NB4 (cell line): Measurements from ENCODE around the gene ZMYND15.

Experiments used
- DNase-seq: peaks from one replicate; pipeline ENCODE4 v3.0.0; 2010; ENCODE audit warnings: low read depth
- H3K4me3 ChIP-seq: one replicate; pipeline ENCODE4 v1.5.1; 2011; ENCODE audit warnings: mild to moderate bottlenecking, low read depth, low read length, moderate library complexity
- MYC ChIP-seq: IDR thresholded peaks from 2 replicates; pipeline ENCODE4 v1.6.1; 2011; ENCODE audit warnings: low read depth, low read length
- POLR2A ChIP-seq: IDR thresholded peaks from 2 replicates; pipeline ENCODE4 v1.6.1; 2011; ENCODE audit warnings: mild to moderate bottlenecking; ENCODE audit not compliant: insufficient read length; ENCODE audit errors: extremely low read depth
- TF ChIP-seq, protein P1 (sequence below): IDR thresholded peaks from one replicate; pipeline ENCODE4 v1.5.1; 2012; ENCODE audit warnings: low read depth, low read length
- TF ChIP-seq, protein P2 (sequence below): IDR thresholded peaks from 2 replicates; pipeline ENCODE4 v1.6.1; 2011; ENCODE audit warnings: low read depth, low read length

The ZMYND15 gene

DNA sequence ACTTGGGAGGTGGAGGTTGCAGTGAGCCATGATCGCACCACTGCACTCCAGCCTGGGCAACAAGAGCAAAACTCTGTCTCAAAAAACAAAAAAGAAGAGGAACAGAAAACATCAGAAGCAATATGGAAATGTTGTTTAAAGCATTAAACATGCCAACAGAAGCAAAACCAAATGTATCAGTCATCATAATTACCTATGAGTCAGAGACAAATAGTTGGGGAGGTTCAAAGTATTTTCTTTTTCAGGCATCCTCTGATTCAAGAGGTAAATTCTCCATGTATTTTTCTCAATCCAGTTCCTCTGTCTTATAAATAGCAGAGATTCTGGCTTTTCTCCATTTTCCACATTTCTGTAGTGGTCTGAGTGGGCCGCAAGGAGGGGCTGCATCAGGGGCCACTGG is 30.0 kb downstream of the ZMYND15 start:
- DNase-seq = no peak
- TF ChIP-seq MYC (no peak), POLR2A (no peak)
- TF ChIP-seq, protein P1, sequence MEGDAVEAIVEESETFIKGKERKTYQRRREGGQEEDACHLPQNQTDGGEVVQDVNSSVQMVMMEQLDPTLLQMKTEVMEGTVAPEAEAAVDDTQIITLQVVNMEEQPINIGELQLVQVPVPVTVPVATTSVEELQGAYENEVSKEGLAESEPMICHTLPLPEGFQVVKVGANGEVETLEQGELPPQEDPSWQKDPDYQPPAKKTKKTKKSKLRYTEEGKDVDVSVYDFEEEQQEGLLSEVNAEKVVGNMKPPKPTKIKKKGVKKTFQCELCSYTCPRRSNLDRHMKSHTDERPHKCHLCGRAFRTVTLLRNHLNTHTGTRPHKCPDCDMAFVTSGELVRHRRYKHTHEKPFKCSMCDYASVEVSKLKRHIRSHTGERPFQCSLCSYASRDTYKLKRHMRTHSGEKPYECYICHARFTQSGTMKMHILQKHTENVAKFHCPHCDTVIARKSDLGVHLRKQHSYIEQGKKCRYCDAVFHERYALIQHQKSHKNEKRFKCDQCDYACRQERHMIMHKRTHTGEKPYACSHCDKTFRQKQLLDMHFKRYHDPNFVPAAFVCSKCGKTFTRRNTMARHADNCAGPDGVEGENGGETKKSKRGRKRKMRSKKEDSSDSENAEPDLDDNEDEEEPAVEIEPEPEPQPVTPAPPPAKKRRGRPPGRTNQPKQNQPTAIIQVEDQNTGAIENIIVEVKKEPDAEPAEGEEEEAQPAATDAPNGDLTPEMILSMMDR = no peak
- TF ChIP-seq, protein P2, sequence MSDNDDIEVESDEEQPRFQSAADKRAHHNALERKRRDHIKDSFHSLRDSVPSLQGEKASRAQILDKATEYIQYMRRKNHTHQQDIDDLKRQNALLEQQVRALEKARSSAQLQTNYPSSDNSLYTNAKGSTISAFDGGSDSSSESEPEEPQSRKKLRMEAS = no peak
- H3K4me3 ChIP-seq = no peak overlapping the region

DNA sequence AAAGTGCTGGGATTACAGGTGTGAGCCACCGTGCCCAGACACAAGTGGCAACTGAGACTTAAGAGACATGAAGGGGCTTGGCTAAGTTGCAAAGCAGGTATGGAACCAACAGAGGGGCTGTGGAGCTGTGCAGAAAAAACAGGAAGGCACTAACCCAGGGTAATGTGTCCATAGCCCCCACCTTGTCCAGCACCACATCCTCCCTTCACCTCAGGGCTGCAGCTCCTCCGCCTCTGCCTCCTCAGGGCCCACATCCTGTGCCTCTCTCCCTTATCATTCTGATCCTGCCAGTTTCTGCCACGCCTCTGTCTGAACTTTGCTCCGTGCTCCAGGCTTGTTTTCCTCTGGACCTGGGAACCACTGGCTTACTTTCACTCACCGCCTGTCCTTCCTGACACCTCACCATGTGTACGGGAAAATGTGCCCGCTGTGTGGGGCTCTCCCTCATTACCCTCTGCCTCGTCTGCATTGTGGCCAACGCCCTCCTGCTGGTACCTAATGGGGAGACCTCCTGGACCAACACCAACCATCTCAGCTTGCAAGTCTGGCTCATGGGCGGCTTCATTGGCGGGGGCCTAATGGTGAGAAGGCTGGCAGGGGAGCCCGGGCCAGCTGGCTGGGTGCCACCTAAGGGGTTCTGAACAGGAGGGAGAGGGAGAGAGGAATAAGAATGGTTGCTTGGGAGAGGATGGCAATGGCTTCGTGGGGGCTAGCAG is 32.0 kb downstream of the ZMYND15 start, which contains the start of gene TM4SF5:
Gene TM4SF5, plus strand, starts transcription at position 368 of the 716 bp plus-strand sequence. Its CDS starts 37 bp downstream, at position 405.
- no peak for DNase-seq
- no peak within 1 kb of the TSS for H3K4me3 ChIP-seq
- TF ChIP-seq, protein P1 = no peak
- TF ChIP-seq, protein P2 = no peak
- TF ChIP-seq MYC = no peak
- TF ChIP-seq POLR2A = no peak

DNA sequence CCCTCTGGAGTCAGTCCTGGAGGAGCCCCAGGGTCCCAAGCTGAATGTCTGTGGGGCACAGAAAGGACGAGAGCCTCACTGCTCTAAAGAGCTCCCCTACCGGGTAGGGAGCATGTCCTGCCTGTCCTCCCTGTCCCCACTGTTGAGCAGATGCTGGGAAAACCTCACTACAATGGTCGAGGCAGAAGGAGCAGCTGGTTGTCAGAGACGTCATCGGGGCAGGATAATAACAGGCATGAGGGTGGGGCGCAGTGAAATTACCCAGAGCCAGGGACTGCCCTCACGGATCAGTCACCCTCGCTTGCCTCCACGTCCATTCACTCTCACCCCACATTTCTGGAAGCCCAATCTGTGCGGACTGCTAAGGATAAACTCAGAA is 32.6 kb downstream of the ZMYND15 start:
- no peak for DNase-seq
- TF ChIP-seq, protein P2 = no peak
- TF ChIP-seq, protein P1 = no peak
- no peak for TF ChIP-seq MYC
- TF ChIP-seq POLR2A = no peak
- no peak overlapping the region for H3K4me3 ChIP-seq

DNA sequence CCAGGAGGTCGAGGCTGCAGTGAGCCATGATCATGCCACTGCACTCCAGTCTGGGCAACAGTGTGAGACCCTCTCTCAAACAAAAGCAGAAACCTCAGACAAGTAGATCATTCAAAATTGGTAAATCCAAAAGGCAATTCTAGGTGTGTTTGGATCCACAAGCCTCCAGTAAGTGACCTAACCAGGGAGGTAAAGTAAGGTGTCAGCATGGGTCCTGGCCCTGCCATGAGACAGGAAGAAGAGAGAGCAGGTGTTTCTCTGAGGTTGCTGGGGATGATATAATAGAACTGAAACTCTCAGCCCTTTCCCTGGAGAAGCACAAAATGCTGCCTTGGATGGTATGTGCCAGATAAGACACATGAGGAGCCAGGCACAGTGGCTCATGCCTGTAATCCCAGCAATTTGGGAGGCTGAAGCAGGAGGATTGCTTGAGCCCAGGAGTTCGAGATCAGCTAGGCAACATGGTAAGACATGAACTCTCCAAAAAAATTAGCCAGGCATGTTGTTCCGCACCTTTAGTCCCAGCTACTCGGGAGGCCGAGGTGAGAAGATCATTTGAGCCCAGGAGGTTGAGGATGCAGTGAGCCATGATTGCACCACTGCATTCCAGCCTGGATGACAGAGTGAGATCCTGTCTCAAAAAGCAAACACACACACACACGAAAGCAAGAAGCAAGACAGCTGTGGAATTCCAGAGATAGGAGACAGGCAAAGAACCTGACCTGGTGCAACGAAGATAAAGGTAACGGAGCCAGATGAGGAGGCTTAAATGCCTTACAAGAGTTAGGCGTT is 38.5 kb downstream of the ZMYND15 start:
- H3K4me3 ChIP-seq = no peak overlapping the region
- TF ChIP-seq, protein P2 = no peak
- TF ChIP-seq POLR2A (no peak), MYC (no peak)
- TF ChIP-seq, protein P1 = no peak
- DNase-seq = no peak

DNA sequence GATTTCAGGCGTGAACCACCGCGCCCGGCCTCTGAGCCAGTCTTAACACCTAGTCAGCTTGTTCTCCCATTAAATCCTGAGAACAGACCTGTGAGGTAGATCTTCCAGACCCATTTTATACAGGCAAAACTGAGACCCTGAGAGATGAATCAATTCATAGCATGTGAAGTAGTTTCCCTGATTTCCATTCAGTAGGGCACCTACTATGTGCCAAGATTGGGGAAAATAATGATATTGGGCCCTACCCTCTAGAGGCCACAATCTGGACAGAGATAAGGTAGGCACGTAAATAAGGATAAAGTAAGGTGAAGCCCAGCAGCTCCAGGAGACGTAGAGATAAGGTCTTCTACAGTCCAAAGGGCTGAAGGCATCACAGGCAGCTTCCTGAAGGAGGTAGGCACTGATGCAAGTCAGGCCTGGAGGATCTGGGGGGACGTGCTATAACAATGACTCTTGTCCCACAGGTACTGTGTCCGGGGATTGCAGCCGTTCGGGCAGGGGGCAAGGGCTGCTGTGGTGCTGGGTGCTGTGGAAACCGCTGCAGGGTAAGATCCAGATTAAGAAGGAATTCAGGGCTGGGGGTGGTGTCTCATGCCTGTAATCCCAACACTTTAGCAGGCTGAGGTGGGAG is 40.8 kb downstream of the ZMYND15 start:
- no peak for DNase-seq
- TF ChIP-seq, protein P2 = no peak
- TF ChIP-seq, protein P1 = no peak
- no peak for TF ChIP-seq POLR2A
- TF ChIP-seq MYC = no peak
- H3K4me3 ChIP-seq = no peak overlapping the region
